Measurements from ENCODE around the gene ZNF311. TPM values are rescaled to one million over a fixed set of nuclear protein-coding genes. Genes with fewer than 3 reads are reported as not detected.

Gene ZNF311
- total RNA-seq (2014; rRNA removed; shearing (Covaris generic)): not detected in 2 replicates

DNA sequence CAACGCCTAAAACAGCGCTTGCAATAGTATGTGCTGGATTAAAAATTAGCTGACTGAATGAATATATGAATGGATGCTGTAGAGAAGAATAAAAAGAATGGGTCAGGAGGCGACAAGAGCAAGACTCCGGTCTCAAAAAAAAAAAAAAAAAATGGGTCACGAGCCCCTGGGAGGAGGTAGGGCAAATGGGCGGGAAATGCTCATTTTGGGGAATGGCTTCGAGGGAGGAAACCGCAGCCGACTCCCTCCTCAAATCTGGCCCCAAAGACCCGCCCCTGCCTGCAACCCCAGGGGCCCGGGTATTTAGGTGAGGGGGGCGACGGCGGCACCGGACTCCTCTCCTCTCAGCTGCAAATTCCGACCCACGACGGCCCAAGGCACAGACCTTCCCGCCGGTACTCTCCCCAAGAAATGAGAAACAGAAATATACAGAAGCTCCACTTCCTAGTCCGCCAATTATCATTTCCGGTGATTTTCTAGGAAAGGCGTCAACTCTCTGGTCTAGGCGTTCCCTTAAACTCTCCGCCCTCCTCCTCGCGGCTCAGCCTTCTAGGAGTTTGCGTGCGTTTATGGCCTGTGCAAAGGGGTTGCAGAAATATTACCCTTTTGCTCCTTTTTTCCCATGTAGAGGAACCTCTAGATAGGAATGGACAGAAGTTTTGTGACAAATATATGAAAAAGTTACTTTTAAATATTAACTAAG is at the start of gene ZNF311:
Gene ZNF311 (minus strand): TSS at position 133 of the 703 bp plus-strand sequence. CDS start 1,361 bp downstream, outside the sequence.
- peak; percentile 39 for DNase-seq (ENCODE audit: low spot score)
- in situ Hi-C loops (cut with HindIII; ENCODE audit: low sequenced_read_pairs): no loop called here

DNA sequence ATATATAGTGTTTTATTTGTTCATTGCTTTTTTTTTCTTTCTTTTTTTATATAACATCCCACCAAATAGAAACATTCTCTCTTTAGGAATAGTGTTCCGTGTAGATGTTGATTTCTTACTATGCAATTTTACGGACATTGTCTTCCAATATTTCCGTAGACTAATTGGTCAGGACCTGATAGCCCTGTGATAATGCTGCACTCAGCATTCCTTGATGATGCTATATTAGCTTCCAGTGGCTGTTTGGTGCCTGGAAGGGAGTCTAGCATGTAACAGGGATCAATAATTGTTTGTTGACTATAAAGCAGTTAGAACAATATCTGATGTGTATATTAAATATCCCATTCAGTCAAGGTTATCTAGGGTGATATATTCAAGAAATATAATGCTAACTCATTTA is 46.6 kb upstream of the ZNF311 start:
- in situ Hi-C loops (cut with HindIII; ENCODE audit: low sequenced_read_pairs): no loop called here
- DNase-seq (ENCODE audit: low spot score): no peak

DNA sequence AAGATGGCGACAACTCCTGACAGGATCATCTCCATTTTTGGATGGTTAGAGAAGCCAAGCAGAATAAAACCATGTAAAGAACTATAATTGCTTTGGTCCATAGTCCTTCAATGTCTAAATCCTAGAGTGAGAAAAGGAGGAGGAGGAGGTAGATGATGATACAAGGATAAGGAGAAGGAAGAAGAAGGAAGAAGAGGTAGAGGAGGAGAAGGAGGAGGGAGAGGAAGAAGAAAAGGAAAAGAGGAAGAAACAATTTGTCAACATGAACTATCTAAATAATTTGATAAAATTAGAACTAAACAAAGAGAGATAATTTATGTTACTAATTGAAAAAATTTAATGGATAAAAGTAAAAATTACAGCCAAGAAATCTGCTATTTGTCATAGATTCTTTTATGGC is 40.0 kb upstream of the ZNF311 start, which contains the start of gene OR2W1:
Gene OR2W1 (minus strand): TSS at position 101 of the 400 bp plus-strand sequence. CDS start 0 bp downstream, at position 101.
- DNase-seq (ENCODE audit: low spot score): no peak
- in situ Hi-C loops (cut with HindIII; ENCODE audit: low sequenced_read_pairs): no loop called here

DNA sequence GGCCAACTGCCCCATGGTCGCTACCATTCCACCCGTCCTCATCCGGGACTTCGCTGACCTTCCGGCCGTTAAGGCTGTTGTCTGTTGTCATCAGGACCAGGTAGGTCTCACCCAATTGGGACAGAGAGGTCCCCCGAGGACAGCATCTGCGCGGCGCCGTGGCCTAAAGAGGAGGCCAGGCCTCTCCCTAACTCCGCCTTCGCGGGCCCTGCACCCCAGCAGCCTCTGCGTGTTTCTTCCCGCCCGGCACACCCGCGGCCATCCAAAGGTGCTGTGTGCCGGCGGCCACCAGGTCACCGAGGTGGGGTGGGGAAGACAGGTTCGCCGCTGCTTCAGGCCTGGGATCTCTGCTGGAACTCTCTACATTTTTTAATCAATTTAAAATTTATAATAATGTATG is 30.8 kb upstream of the ZNF311 start:
- in situ Hi-C loops (cut with HindIII; ENCODE audit: low sequenced_read_pairs): no loop called here
- DNase-seq (ENCODE audit: low spot score): no peak

DNA sequence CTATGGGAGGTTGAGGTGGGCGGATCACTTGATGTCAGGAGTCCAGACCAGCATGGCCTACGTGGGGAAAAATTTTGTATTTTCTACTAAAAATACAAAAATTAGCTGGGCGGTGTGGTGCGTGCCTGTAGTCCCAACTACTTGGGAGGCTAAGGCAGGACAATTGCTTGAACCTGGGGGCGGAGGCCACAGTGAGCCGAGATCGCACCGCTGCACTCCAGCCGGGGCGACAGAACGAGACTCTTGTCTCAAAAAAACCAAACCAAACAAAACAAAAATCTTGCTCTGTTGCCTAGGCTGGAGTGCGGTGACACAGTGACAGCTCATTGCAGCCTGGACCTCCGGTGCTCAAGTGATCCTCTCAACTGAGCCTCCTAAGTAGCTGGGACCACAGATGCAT is 23.7 kb upstream of the ZNF311 start:
- in situ Hi-C loops (cut with HindIII; ENCODE audit: low sequenced_read_pairs): no loop called here
- no peak for DNase-seq (ENCODE audit: low spot score)

DNA sequence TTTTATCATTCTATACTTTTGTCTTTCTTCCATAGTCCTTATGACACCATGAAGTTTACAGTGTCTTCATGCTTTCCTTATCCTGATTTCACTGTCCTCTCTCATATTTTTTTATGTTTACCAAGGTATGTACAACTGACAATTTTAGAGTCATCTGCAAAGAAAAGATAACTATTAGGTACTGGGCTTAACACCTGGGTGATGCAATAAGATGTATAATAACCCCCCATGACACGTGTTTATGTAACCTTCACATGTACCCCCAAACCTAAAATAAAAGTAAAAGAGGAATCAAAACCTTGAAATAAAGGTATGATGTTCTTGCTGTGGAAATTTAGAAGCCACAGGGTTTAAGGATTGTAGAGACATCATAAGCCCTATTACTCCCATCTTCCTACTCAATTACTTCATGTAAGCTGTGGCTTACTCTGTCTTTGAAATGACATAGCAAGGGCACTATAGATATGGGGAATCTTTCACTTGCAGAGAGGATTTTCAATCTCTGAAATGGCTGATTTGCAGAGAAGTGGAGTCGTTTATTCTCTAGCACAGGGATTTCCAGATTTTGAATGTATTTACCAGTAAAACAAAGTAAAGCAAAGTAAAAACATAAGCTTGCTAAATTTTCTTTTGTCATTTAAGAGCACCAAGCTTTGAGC is 20.9 kb upstream of the ZNF311 start:
- no peak for DNase-seq (ENCODE audit: low spot score)
- in situ Hi-C loops (cut with HindIII; ENCODE audit: low sequenced_read_pairs): no loop called here

DNA sequence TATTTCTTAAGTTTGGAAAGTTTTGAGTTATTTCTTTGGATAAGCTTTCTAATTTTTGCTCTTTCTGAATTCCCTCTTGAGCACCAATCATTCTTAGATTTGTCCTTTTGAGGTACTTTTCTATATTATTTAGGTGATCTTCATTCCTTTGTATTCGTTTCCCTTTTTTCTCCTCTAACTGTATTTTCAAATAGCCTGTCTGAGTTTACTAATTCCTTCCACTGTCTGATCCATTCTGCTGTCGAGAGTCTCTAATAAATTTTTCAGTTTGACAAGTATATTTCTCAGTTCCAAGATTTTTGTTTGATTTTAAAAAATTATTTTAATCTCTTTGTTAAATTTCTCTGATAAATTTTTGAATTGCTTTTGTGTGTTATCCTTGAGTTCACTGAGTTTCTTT is 16.3 kb upstream of the ZNF311 start:
- DNase-seq (ENCODE audit: low spot score): no peak
- in situ Hi-C loops (cut with HindIII; ENCODE audit: low sequenced_read_pairs): no loop called here

DNA sequence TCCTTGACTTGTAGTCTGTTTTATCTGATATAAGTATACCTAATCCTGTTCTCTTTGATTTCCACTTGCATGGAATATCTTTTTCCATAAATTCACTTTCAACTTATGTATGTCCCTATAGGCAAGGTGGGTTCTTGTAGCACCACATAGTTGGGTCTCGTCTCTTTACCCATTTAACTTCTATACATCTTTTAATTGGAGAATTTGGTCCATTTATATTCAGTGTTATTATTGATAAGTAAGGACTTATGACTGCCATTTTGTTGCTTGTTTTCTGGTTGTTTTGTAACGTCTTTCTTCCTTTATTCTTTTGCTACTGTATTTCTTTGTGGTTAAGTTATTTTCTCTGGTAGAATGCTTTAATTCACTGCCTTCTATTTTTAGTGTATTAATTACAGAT is 14.5 kb upstream of the ZNF311 start:
- in situ Hi-C loops (cut with HindIII; ENCODE audit: low sequenced_read_pairs): no loop called here

DNA sequence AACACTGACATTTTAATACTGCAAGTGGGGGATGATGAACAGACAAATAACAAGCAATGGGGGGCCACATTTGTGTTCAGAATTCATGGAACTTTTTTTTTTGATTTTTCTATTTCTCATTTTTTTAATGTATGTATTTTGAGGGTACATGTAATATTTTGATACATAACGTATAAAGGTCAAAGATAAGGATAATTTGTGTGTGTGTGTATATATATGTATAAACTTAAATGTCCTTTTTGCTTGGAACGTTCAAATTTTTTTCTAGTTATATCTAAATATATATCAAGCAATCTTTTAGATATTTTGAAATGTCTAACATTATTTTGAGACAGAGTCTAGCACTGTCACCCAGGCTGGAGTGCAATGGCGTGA is 12.3 kb upstream of the ZNF311 start:
- in situ Hi-C loops (cut with HindIII; ENCODE audit: low sequenced_read_pairs): no loop called here
- no peak for DNase-seq (ENCODE audit: low spot score)

More for the DNA sequence above, 14.5 kb upstream of the ZNF311 start:
- DNase-seq (ENCODE audit: low spot score): no peak

DNA sequence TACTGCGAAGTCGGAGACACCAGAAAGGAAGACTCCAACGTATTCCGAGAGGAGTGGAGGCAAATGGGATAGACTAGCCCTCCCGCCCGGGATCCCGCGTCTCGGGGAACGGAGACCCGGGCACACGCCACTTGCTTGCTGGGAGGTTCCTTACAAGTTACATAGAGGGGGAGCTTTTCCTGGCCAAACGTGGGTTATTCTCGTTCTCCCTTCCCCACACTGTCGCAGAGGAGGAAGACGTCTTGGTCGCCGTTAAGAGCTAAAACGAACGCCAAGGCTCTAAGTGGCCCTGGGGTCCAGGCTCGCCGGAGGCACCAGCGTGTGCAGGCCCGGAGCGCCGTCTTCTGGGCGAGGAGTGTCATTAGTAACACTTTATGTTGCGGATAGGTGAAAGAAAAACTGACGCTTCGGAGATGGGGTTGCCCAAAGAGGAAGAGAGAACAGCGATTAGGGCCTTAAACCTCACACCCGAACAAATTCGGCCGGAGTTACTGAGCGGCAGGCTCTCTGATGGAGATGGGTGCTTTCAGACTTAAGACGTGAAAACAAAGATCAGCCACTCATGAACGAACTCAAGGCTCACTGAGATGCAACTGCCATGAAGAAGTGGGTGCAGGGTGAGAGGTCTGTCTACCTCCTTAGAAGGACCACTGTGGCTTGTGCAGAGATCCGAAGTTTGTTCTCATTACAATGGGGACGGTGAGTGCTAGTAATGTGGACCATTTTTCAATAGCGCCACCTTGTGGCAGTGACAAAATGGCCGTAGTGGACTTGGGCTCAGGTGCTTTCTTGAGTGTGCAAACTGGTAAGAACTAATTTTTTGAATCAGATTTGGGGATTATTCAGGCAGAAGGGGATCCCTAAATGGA is 11.7 kb upstream of the ZNF311 start:
- DNase-seq (ENCODE audit: low spot score): peak; percentile 83
- in situ Hi-C loops (cut with HindIII; ENCODE audit: low sequenced_read_pairs): no loop called here

DNA sequence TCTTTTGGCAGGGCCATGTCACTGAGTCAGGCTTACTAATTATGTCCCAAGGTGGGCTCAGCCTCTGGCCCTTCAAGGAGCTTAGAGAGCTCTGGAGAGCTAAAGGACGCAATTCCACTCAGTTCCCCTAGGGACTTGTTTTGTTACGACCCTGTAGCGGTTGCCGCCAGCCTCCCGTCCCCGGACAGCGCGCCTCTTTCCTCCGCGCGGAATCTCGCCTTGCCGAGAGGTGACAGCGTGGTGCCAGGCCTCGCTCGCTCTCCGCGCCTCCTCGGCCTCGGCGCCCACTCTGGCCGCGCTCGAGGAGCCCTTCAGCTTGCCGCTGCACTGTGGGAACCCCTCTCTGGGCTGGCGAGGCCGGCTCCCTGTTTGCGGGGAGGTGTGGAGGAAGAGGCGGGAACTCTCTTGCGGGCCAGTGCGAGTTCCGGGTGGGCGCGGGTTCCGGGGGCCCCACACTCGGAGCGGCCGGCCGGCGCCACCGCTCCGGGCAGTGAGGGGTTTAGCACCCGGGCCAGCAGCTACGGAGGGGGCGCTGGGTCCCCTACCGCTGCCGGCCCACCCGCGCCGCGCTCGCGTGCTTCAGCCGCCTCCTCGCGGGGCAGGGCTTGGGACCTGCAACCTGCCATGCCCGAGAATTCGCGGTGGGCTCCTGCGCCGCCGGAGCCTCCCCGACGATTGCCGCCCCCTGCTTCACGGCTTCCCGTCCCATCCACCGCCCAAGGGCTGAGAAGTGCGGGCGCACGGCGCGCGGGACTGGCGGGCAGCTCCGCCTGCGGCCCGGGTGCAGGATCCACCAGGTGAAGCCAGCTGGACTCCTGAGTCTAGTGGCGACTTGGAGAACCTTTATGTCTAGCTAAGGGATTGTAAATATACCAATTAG is 9.9 kb upstream of the ZNF311 start:
- in situ Hi-C loops (cut with HindIII; ENCODE audit: low sequenced_read_pairs): no loop called here

DNA sequence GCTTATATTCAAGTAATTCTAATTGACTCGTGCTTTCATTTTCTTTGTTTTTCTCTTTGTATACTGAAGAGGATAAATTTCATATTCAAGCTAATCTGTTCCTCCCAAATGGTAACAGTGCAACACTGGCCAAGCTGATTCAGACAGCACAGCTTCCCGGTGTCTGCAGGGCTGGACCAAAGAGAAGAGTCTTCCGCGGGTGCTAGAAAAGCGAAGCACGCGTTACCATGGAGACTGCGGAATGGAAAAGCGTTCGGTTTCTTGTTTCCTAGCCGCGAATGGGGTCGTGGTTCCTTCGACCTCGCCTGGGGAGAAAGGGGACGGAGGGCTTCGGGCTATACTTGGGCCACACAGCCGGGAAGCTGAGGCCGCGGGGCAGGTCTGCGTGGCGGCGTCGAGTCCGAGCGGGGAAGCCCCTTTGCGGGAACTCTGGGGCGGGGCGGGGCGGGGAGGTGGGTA is 6.2 kb upstream of the ZNF311 start:
- DNase-seq (ENCODE audit: low spot score): peak; percentile 44
- in situ Hi-C loops (cut with HindIII; ENCODE audit: low sequenced_read_pairs): no loop called here

More for the DNA sequence above, 9.9 kb upstream of the ZNF311 start:
- DNase-seq (ENCODE audit: low spot score): no peak

DNA sequence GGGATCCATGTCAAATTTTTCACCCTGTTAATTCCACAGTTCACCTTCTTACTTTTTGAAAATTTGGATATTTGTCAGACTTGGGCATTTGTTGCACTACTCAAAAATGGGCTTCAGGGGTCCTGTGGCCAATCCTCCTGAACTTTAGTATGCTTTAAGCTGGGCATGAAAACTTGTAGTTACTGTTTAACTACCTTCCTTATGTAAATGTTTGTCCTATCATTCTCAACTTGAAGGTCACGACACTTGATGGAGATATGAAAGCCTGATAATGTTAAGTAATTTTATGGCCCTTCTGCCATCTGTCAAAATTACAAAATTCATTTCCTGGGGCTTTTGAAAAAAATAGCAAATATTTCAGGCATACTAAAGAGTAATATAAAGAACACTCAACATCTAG is 4.2 kb upstream of the ZNF311 start:
- in situ Hi-C loops (cut with HindIII; ENCODE audit: low sequenced_read_pairs): no loop called here
- DNase-seq (ENCODE audit: low spot score): no peak

DNA sequence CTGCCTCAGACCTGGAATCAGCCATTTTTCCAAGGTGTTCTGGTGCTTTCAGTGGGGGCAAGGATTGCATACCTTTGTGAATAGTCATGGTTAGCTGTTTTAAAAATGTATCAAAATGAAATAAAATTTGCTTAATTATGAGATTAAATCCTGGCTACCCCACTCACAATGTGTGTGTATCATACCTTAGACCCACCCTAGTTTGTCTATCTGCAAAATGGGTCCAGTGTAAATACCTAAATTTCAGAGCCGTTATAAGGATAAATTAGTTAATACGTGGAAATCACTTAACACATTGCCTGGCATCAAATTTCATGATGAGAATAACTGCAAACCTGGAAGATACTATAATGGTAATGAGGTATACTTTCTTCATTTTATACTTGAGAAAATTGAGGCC is 3.0 kb upstream of the ZNF311 start:
- in situ Hi-C loops (cut with HindIII; ENCODE audit: low sequenced_read_pairs): no loop called here
- no peak for DNase-seq (ENCODE audit: low spot score)

DNA sequence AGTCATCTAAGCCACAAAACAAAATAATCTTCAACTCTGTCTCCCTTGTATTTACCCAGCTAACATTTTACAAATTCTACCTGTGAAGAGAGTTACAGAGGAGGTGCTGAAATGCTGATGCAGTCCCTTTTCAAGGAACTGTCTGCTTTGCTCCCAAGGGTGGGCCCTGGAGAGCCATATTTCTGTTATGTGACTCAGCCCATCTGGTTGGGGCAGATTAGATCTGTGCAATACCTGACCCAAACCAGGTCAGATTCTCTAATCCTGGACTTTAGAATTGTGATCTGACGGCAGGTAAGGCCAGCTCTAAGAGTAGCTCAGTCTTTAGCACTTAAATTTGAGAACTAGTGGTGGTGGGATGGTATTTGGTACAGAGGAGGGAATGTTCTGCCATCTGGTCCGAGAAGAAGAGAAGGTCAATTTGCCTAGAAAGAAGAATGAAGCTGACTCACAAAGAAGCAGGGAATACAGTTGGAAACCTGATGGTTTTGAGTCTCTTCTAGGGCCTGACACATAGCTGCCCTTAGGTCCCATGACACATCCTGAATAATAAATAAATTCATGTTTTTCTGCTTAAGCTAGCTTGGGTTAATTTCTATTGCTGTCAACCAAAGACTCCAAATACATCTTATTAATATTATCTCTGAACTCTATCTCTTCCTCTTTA is 8.1 kb downstream of the ZNF311 start:
- in situ Hi-C loops (cut with HindIII; ENCODE audit: low sequenced_read_pairs): no loop called here

DNA sequence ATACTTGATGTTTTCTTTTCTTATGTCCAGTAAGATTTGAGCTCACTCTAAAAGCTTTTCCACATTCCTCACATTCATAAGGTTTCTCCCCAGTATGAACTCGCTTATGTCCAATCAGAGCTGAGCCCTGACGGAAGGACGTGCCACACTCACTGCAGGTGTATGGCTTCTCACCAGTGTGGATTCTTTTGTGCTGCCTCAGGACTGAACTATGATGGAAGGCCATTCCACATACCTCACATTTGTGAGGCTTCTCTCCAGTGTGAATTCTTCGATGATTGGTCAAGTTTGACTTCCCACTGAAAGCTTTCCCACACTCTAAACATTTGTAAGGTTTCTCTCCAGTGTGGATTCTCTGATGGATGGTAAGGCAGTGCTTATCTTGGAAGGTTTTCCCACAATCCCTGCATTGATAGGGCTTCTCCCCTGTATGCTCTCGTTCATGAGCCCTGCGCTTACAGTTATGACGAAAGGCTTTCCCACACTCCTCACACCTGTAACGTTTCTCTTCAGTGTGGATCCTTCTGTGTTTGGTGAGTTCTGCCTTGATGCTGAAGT is 9.9 kb downstream of the ZNF311 start:
- in situ Hi-C loops (cut with HindIII; ENCODE audit: low sequenced_read_pairs): no loop called here
- no peak for DNase-seq (ENCODE audit: low spot score)

More for the DNA sequence above, 8.1 kb downstream of the ZNF311 start:
- no peak for DNase-seq (ENCODE audit: low spot score)

DNA sequence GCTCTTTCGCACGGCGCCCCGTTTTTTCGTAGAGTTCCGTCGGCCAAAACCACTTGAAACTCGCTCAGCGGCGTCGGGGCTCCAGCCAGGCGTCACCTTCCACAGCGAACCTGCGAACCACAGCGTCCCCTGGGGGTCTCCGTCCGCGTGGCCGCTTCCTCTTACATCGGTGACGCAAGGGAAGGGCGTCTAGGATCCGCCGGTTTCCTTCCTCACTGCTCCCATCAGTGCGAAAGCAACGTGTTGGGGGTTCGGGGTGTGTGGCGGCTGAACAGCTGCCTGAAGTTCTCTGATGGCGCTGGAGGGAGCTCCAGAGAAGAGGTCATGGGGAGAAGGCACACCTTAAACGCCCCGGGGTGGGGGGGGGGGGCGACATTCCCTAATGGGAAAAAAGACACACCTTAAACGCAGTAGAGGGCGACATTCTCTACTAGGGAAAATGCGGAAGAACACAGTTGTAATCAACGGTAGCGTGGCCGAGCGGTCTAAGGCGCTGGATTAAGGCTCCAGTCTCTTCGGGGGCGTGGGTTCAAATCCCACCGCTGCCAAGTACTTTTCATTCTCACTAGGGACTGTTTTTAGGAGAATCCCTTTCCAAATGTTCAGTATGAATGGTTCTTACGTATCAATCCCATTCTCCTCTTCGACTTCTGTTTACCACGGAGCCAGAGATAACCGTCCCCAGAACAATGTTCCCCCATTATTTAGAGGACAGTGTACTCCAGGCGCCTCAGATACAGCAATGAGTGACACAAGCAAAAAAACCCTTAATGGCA is 16.4 kb downstream of the ZNF311 start:
- DNase-seq (ENCODE audit: low spot score): no peak
- in situ Hi-C loops (cut with HindIII; ENCODE audit: low sequenced_read_pairs): no loop called here
